Stimulated activated CD8-positive, alpha-beta memory T cell treated with anti-CD3 and anti-CD28 coated beads, Interleukin-4, amount 100 ng/mL, for 1 hour (primary cell): Measurements from ENCODE around the gene C11orf42.

Source experiments
- DNase-seq, 2 donors: peaks; one replicate each; pipeline ENCODE4 v3.0.0-alpha.2; 2020; ENCODE audit warnings: low read depth in 2 of 2, low spot score in 1 of 2

C11orf42 gene

GRCh38 chr11:6251990-6252473 is 46.7 kb downstream of the C11orf42 start:
- DNase-seq: no peak

DNA sequence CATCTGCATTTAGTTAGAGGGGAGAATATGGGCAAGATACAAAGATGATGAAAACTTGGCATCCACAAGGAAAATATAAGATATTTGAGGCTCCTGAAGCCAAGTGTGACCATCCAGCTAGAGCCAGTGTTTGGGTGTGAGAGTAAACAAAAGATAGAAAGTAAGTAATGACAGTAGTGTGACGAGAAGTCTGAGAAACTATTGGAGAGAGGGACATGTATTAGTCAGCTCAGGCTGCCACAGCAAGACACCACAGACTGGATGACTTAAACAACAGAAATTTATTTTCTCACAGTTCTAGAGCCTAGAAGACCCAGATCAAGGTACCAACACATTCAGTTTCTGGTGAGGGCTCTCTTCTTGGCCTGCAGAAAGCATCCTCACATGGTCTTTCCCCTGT is 47.8 kb downstream of the C11orf42 start:
- DNase-seq: no peak

- DNase-seq: no peak
Measured at GRCh38 chr11:6258141-6258540, 52.8 kb downstream of the C11orf42 start.

- no peak for DNase-seq
Measured at GRCh38 chr11:6258571-6259081, 53.3 kb downstream of the C11orf42 start.

GRCh38 chr11:6260207-6260726 is 54.9 kb downstream of the C11orf42 start:
- DNase-seq: no peak
